Measurements from ENCODE around the gene PAWR. TPM values are rescaled to one million over a fixed set of nuclear protein-coding genes. Genes with fewer than 3 reads are reported as not detected.

PAWR gene
- total and polyA plus RNA-seq, 2 donors from 2014 or later = 30.7 to 69.2 TPM

DNA sequence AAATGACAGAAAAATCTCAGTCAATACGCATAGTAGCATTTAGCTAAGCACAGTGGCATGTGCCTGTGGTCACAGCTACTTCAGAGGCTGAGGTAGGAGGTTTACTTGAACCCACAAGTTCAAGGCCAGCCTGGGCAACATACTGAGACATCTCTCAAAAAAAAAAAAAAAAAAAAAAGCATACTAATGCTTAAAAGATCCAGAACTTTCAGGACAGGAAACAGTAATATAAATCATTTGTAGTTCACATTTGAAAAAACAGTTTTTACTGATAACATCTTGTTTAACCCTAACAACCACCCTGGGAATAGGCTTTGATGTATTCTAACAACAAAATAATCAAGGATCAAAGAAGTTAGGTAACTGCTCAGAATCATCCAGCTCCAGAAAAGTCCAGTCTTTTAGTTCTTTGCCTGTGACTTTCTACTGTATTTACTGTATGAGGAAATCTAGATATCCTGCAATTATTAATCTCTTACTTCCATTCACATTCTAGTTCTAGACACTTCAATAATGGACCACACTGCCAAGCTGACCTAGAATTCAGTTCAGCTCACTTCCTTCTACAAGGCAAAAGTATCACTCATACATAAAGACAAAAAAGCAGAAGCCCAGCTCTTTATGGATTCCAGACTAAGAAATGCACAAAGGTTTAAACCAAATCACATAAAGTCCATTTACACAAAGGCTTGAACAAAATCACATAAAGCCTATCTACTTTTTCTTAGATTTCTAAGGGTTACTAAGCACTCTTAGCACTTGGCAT lies 28.5 kb downstream of the PAWR start:
- Histone ChIP-seq H3K27me3 (ENCODE audit: control insufficient read depth, insufficient read depth, low read length) (no peaks in the 10 kb centered on the region), H3K36me3 (ENCODE audit: control insufficient read depth in 2 of 3, insufficient read depth in 3 of 3, low read length in 3 of 3) (no peaks in the 10 kb centered on the region), H3K4me1 (ENCODE audit: control insufficient read depth in 2 of 3, insufficient read depth in 2 of 3, low read depth in 1 of 3, low read length in 3 of 3) (peaks cover 0 to 3% (median 2%) of the 10 kb centered on the region in 3 donors), H3K9ac (ENCODE audit: low read length in 3 of 3) (no peak overlapping the region), H3K4me3 (ENCODE audit: low read length in 3 of 3) (no peak overlapping the region), H3K9me3 (ENCODE audit: control insufficient read depth in 2 of 3, insufficient read depth in 1 of 3, low read length in 3 of 3) (no peaks in the 10 kb centered on the region), H3K27ac (ENCODE audit: low read depth in 2 of 2, low read length in 2 of 2) (no peak overlapping the region)
- TF ChIP-seq, protein P1, sequence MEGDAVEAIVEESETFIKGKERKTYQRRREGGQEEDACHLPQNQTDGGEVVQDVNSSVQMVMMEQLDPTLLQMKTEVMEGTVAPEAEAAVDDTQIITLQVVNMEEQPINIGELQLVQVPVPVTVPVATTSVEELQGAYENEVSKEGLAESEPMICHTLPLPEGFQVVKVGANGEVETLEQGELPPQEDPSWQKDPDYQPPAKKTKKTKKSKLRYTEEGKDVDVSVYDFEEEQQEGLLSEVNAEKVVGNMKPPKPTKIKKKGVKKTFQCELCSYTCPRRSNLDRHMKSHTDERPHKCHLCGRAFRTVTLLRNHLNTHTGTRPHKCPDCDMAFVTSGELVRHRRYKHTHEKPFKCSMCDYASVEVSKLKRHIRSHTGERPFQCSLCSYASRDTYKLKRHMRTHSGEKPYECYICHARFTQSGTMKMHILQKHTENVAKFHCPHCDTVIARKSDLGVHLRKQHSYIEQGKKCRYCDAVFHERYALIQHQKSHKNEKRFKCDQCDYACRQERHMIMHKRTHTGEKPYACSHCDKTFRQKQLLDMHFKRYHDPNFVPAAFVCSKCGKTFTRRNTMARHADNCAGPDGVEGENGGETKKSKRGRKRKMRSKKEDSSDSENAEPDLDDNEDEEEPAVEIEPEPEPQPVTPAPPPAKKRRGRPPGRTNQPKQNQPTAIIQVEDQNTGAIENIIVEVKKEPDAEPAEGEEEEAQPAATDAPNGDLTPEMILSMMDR (IDR thresholded peaks at IDR 0.05; ENCODE audit: borderline replicate concordance, extremely low read depth, insufficient read depth) = no peak
- intact Hi-C loops (cut with DNase I) = no loop called here
- no peak for DNase-seq
- FAIRE-seq = no peak

DNA sequence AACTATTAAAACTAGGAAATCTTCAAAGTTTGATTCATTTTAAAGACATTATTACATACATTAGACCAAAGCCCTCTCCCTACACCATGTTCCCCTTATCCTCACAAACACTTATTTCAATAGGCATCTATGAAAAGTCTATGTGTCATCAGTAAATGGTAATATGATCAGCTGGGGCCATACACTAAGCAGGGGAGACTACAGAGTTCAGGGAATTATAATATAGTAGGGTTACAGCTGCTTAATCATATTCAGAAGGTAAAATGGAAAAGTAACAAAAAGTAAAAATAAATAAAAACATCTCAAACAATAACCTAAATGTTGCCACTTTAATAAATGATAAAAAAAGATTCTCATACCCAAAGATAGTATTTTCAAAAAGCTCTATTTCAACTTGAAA lies 29.1 kb downstream of the PAWR start:
- no peak overlapping the region for H3K27ac ChIP-seq (ENCODE audit: low read depth in 2 of 2, low read length in 2 of 2)
- no peak overlapping the region for H3K4me3 ChIP-seq (ENCODE audit: low read length in 3 of 3)
- no peaks in the 10 kb centered on the region for H3K9me3 ChIP-seq (ENCODE audit: control insufficient read depth in 2 of 3, insufficient read depth in 1 of 3, low read length in 3 of 3)
- DNase-seq (no peak), FAIRE-seq (no peak)
- H3K4me1 ChIP-seq (ENCODE audit: control insufficient read depth in 2 of 3, insufficient read depth in 2 of 3, low read depth in 1 of 3, low read length in 3 of 3) = peaks cover 0 to 3% (median 2%) of the 10 kb centered on the region in 3 donors
- no peaks in the 10 kb centered on the region for H3K27me3 ChIP-seq (ENCODE audit: control insufficient read depth, insufficient read depth, low read length)
- TF ChIP-seq, protein P1 (IDR thresholded peaks at IDR 0.05; ENCODE audit: borderline replicate concordance, extremely low read depth, insufficient read depth) = no peak
- intact Hi-C loops (cut with DNase I) = no loop called here
- H3K9ac ChIP-seq (ENCODE audit: low read length in 3 of 3) = no peak overlapping the region
- H3K36me3 ChIP-seq (ENCODE audit: control insufficient read depth in 2 of 3, insufficient read depth in 3 of 3, low read length in 3 of 3) = no peaks in the 10 kb centered on the region

DNA sequence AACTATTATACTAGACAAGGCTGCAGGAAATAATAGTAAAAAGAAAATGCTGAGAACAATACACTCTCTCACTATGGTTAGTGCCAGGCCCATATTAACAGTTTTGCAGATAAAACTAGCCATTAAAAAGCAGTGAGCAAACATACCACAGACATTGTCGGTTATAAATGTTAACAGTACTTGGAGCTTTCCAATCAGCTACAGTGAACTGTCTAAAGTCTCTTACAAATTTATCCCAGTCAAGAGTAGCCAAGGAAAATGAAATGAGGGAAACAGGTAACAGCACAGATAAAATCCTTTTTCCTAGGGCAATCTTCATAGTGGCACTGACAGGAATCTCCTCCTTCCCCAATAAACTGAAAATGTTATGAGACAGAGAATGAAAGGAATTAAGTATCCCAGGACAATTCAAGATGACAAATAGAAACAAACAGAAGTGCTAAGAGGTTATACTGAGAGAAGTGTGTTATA lies 30.8 kb downstream of the PAWR start:
- Histone ChIP-seq H3K9me3 (ENCODE audit: control insufficient read depth in 2 of 3, insufficient read depth in 1 of 3, low read length in 3 of 3) (no peaks in the 10 kb centered on the region), H3K9ac (ENCODE audit: low read length in 3 of 3) (no peak overlapping the region), H3K27me3 (ENCODE audit: control insufficient read depth, insufficient read depth, low read length) (no peaks in the 10 kb centered on the region), H3K4me1 (ENCODE audit: control insufficient read depth in 2 of 3, insufficient read depth in 2 of 3, low read depth in 1 of 3, low read length in 3 of 3) (peaks cover 0 to 2% (median 0%) of the 10 kb centered on the region in 3 donors), H3K36me3 (ENCODE audit: control insufficient read depth in 2 of 3, insufficient read depth in 3 of 3, low read length in 3 of 3) (no peaks in the 10 kb centered on the region), H3K4me3 (ENCODE audit: low read length in 3 of 3) (no peak overlapping the region), H3K27ac (ENCODE audit: low read depth in 2 of 2, low read length in 2 of 2) (no peak overlapping the region)
- intact Hi-C loops (cut with DNase I) = no loop called here
- DNase-seq (no peak), FAIRE-seq (no peak)
- TF ChIP-seq, protein P1 (IDR thresholded peaks at IDR 0.05; ENCODE audit: borderline replicate concordance, extremely low read depth, insufficient read depth) = no peak

All from kidney (tissue), 14 donors.